GM13976 (cell line): ENCODE data around the gene CAPN7.
A peak's percentile ranks its signal among the peaks of the same experiment; 100 is the strongest.
"Not testable (repeated sequence)": the region's sequence is repeated elsewhere in the genome, so short reads cannot be mapped to it uniquely, and the experiment has no call there.

Source experiments
- DNase-seq: peaks from one replicate; pipeline ENCODE4 v3.0.0; 2012; ENCODE audit warnings: low spot score
- in situ Hi-C: fragments of 300-500 bp; cut with MboI; formaldehyde crosslinking; loops from one replicate; pipeline ENCODE4 v1.12.0; 2022; ENCODE audit warnings: low sequenced_read_pairs, mixed read lengths, inconsistent platforms; ENCODE audit not compliant: unreplicated experiment
- TF ChIP-seq, protein P1 (sequence below): IDR thresholded peaks from 2 replicates; pipeline ENCODE4 v1.5.1; 2012; ENCODE audit warnings: borderline replicate concordance, mild to moderate bottlenecking; ENCODE audit not compliant: insufficient read depth; ENCODE audit errors: extremely low read depth, missing control alignments, control extremely low read depth

The CAPN7 gene

DNA sequence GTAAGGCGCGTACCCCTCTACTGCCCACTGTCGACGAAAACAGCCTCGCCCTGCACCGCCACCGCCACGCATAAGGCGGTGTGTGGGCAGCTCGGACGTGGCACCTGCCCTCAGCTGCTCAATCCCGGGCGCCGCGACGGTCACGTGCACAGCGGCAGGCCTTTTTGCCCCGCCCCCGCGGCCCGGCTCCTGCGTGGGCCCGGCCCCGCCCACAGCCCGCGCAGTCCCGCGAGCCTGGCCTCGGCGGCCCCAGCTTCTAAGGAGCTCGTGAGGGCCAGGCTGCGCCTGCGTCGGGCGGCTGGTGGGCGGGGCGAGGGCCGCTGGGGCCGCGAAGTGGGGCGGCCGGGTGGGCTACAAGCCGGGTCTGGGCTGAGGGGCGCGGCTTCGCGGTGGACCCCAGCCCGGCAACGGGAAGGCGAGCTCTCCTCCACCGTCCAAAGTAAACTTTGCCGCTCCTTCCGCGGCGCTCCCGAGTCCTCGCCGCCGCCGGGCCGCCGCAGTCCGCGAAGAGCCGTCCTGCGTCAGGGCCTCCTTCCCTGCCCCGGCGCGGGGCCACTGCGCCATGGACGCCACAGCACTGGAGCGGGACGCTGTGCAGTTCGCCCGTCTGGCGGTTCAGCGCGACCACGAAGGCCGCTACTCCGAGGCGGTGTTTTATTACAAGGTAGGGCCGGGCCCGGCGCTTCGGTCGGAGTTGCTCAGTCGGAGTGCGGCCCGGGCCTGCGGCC is at the start of gene CAPN7:
TSS of gene CAPN7 (plus strand) at position 313 of the 728 bp plus-strand sequence. CDS start at position 563, 250 bp downstream.
- DNase-seq = peak; percentile 97
- TF ChIP-seq, protein P1, sequence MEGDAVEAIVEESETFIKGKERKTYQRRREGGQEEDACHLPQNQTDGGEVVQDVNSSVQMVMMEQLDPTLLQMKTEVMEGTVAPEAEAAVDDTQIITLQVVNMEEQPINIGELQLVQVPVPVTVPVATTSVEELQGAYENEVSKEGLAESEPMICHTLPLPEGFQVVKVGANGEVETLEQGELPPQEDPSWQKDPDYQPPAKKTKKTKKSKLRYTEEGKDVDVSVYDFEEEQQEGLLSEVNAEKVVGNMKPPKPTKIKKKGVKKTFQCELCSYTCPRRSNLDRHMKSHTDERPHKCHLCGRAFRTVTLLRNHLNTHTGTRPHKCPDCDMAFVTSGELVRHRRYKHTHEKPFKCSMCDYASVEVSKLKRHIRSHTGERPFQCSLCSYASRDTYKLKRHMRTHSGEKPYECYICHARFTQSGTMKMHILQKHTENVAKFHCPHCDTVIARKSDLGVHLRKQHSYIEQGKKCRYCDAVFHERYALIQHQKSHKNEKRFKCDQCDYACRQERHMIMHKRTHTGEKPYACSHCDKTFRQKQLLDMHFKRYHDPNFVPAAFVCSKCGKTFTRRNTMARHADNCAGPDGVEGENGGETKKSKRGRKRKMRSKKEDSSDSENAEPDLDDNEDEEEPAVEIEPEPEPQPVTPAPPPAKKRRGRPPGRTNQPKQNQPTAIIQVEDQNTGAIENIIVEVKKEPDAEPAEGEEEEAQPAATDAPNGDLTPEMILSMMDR = peak; percentile 24
- in situ Hi-C loops = loop anchor here (10.0 kb wide), 1 partner anchor 199 kb away; no protein-coding TSS in a partner anchor

DNA sequence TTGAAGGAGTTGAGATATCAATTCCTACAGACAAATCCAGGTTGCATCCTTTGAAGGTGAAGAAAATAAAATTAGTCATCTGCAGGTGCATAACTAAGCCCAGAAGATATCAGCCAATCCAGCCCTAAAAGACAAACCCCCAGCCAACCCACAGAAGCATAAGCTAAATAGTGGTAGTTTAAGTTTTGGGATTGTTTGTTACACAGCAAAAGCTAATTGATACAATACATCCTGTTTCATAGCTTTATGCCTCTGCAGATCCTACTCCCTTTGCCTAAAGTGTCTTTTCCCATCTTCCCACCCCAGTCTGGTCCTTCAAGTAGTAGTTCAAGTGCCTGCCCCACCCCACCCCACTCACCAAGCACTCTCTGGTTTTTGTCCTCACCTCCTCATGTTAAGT is 48.6 kb upstream of the CAPN7 start:
- in situ Hi-C loops = no loop called here
- TF ChIP-seq, protein P1 = no peak
- DNase-seq = no peak

GRCh38 chr3:15159501-15160136 is 46.4 kb upstream of the CAPN7 start:
- in situ Hi-C loops = no loop called here
- TF ChIP-seq, protein P1 = no peak
- DNase-seq = no peak

GRCh38 chr3:15160662-15161061 is 45.4 kb upstream of the CAPN7 start:
- in situ Hi-C loops = no loop called here
- TF ChIP-seq, protein P1 = no peak

GRCh38 chr3:15161133-15161532 is 44.9 kb upstream of the CAPN7 start:
- in situ Hi-C loops = no loop called here
- DNase-seq = no peak
- TF ChIP-seq, protein P1 = no peak

More at GRCh38 chr3:15160662-15161061, 45.4 kb upstream of the CAPN7 start:
- DNase-seq = no peak

GRCh38 chr3:15163656-15164055 is 42.4 kb upstream of the CAPN7 start:
- in situ Hi-C loops, DNase-seq: not testable (repeated sequence)

DNA sequence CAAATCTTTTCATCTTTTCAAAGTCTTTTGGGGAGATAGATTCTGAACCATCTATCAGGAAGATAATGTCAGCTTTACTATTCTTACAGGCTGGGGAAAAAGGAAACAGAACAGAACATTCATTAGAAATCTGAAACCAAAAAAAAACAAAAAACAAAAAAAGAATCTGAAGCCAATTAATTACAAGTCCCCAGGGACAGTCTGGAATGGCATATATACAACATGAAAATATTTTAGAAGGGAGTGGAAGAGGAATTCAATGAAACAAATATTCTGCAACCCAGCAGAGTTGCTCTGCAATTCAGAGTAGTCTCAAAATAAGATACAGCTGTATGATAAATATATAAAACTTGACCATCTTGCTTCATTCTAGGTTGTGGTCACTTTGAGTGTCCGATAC is 41.7 kb upstream of the CAPN7 start:
- DNase-seq = no peak
- in situ Hi-C loops = no loop called here
- TF ChIP-seq, protein P1 = no peak
